Epidermal melanocyte (primary cell): ENCODE results near the gene TRANK1.

ENCODE experiments used
- DNase-seq: peaks from one replicate; pipeline ENCODE4 v3.0.0; 2011; ENCODE audit warnings: low spot score; ENCODE audit not compliant: insufficient read length

Gene TRANK1

GRCh38 chr3:36850743-36851142 is 94.1 kb downstream of the TRANK1 start:
- DNase-seq, result no peak

- DNase-seq, result no peak
Observed at GRCh38 chr3:36846406-36846805, 98.4 kb downstream of the TRANK1 start.

- no peak for DNase-seq
Observed at GRCh38 chr3:36843065-36844051, 101.5 kb downstream of the TRANK1 start.

GRCh38 chr3:36842275-36842674 is 102.6 kb downstream of the TRANK1 start:
- DNase-seq, result no peak

GRCh38 chr3:36840453-36840921 is 104.4 kb downstream of the TRANK1 start:
- no peak for DNase-seq

- DNase-seq, result no peak
Observed at GRCh38 chr3:36837089-36837488, 107.8 kb downstream of the TRANK1 start.

GRCh38 chr3:36833160-36833814 is 111.6 kb downstream of the TRANK1 start:
- no peak for DNase-seq

- DNase-seq, result no peak
Observed at GRCh38 chr3:36832406-36832805, 112.4 kb downstream of the TRANK1 start.

- DNase-seq, result no peak
Observed at GRCh38 chr3:36827133-36827532, 117.7 kb downstream of the TRANK1 start.

GRCh38 chr3:36826240-36826639 is 118.6 kb downstream of the TRANK1 start:
- DNase-seq, result no peak

GRCh38 chr3:36824443-36824842 is 120.4 kb downstream of the TRANK1 start:
- no peak for DNase-seq

GRCh38 chr3:36823806-36824205 is 121.0 kb downstream of the TRANK1 start:
- DNase-seq, result no peak

GRCh38 chr3:36820083-36820482 is 124.8 kb downstream of the TRANK1 start:
- DNase-seq, result no peak

GRCh38 chr3:36817806-36818533 is 126.9 kb downstream of the TRANK1 start:
- DNase-seq, result no peak

GRCh38 chr3:36815375-36815774 is 129.5 kb downstream of the TRANK1 start:
- DNase-seq, result no peak

- no peak for DNase-seq
Observed at GRCh38 chr3:36814776-36815175, 130.1 kb downstream of the TRANK1 start.

- no peak for DNase-seq
Observed at GRCh38 chr3:36814066-36814717, 130.7 kb downstream of the TRANK1 start.

- DNase-seq, result no peak
Observed at GRCh38 chr3:36813305-36813704, 131.5 kb downstream of the TRANK1 start.

GRCh38 chr3:36812240-36812639 is 132.6 kb downstream of the TRANK1 start:
- no peak for DNase-seq

GRCh38 chr3:36811768-36812167 is 133.1 kb downstream of the TRANK1 start:
- DNase-seq, result no peak
